Heart right ventricle (tissue), 16 donors: ENCODE results near the gene LRRC10. TPM values are rescaled to one million over a fixed set of nuclear protein-coding genes. Genes with fewer than 3 reads are reported as not detected.
"Not testable (repeated sequence)": the region's sequence is repeated elsewhere in the genome, so short reads cannot be mapped to it uniquely, and the experiment has no call there.

Experiments
- ATAC-seq, 8 donors: fragments of 200-7000 bp; cut with Tn5 transposase; one replicate each; pipeline ENCODE4 v1.9.1; 2020; ENCODE audit warnings: mild to moderate bottlenecking in 8 of 8, moderate library complexity in 8 of 8, moderate number of reproducible peaks in 1 of 8
- DNase-seq, 2 donors: peaks; one replicate each; pipeline ENCODE4 v3.0.0-alpha.2; 2020
- H3K27ac ChIP-seq, 10 donors: fragments of 200-600 bp; sonication (generic) in 2 of 10; one replicate each; pipeline versions ENCODE4 v1.5.0 to v1.8.0; 2020 to 2022; ENCODE audit warnings: mild to moderate bottlenecking in 3 of 10
- H3K27me3 ChIP-seq, 7 donors: fragments of 200-600 bp; one replicate each; pipeline ENCODE4 v1.8.0; 2021 to 2022; ENCODE audit warnings: mild to moderate bottlenecking in 2 of 7
- H3K36me3 ChIP-seq, 9 donors: fragments of 200-600 bp; sonication (generic) in 1 of 9; one replicate each; pipeline versions ENCODE4 v1.5.0 to v1.8.0; 2020 to 2022; ENCODE audit warnings: mild to moderate bottlenecking in 2 of 9
- H3K4me1 ChIP-seq, 9 donors: fragments of 200-600 bp; sonication (generic) in 1 of 9; one replicate each; pipeline versions ENCODE4 v1.5.0 to v1.8.0; 2020 to 2022; ENCODE audit warnings: mild to moderate bottlenecking in 4 of 9
- H3K4me3 ChIP-seq, 10 donors: fragments of 200-600 bp; sonication (generic) in 2 of 10; one replicate each; pipeline versions ENCODE4 v1.5.0 to v1.8.0; 2020 to 2022; ENCODE audit warnings: mild to moderate bottlenecking in 7 of 10, moderate library complexity in 2 of 10
- H3K9me3 ChIP-seq, 11 donors: fragments of 200-600 bp in 10 of 11; sonication (generic) in 2 of 11; one replicate each; pipeline versions ENCODE4 v1.5.0 to v1.8.0; 2013 to 2022; ENCODE audit warnings: mild to moderate bottlenecking in 2 of 11, control low read depth in 1 of 11, moderate library complexity in 1 of 11
- WGBS, 2 donors: extraction: QIAGEN DNeasy Blood & Tissue Kit; methylation state at CpG; one replicate each; pipeline ENCODE4 v1.1.7; 2013; ENCODE audit warnings: inconsistent platforms in 1 of 2; 5-methylcytosine and 5-hydroxymethylcytosine counted together
- intact Hi-C, 10 donors: fragments of 100-400 bp; cut with DNase I; formaldehyde crosslinking; loops; one replicate each; pipeline versions ENCODE4 v1.11.1 to v1.14.2; 2022
- polyA plus RNA-seq, 2 donors: library from polyadenylated mRNA; stranded (reverse); fragments of 200-250 nt; gene quantifications; one replicate each; pipeline ENCODE4 v1.2.3, GENCODE V29; 2013
- total RNA-seq, 10 donors: library from RNA; stranded (reverse); fragmentation: NEBNext Ultra II Directional in 3 of 10; extraction: Animal tissue kit (Norgen Biotek cat#: 25700) in 3 of 10; gene quantifications; one replicate each; pipeline versions ENCODE4 v1.2.1 to v1.2.4, GENCODE V29; 2021 to 2023
- TF ChIP-seq, protein P1 (sequence below), 9 donors: fragments of 200-600 bp; sonication (generic) in 2 of 9; IDR thresholded peaks; one replicate each; pipeline versions ENCODE4 v1.5.0 to v1.8.0; 2021 to 2022; ENCODE audit warnings: antibody characterized with exemption in 9 of 9, mild to moderate bottlenecking in 5 of 9, moderate library complexity in 1 of 9
- donor health status: Arrhythmogenic right ventricular cardiomyopathy.
- donor health status: ischemic (EF 13 %, LVEDD 7.1; RV severe dilation, severe dysfunction).
- donor health status: healthy with polysubstance abuse.
- donor health status: DM: no; HTN: yes; CAD: no.
- donor health status: DM: no; HTN: no; CAD: no.
- donor health status: ischemic (EF 25% LVEDD 6.9; RV normal size, moderate dysfunction).
- donor health status: ischemic (EF 25% LVEDD 5.7; RV mildly dilated, moderate dysfunction).
- donor health status: healthy.
- donor health status: DM: yes; HTN: yes; CAD: no.
- donor health status: Ischemic cardiomyopathy.
- donor health status: ischemic (EF 35%, LVEDD 5.7; RV mildly dilated, moderate dysfunction).
- donor health status: nonischemic (EF 11% LVEDD 7.7; RV severe dilation, severe dysfunction).
- donor health status: DM: yes; HTN: yes; CAD: no.
- donor health status: PGD.
- donor health status: ischemic (EF 29% LVEDD 5.4; RV normal size, mild dysfunction).
- donor health status: nonischemic (EF 23%, LVEDD 6.1; RV moderate dilation, normal function).

Gene LRRC10
- total and polyA plus RNA-seq, 12 donors = 3.4 to 75.7 (median 39.2) TPM

DNA sequence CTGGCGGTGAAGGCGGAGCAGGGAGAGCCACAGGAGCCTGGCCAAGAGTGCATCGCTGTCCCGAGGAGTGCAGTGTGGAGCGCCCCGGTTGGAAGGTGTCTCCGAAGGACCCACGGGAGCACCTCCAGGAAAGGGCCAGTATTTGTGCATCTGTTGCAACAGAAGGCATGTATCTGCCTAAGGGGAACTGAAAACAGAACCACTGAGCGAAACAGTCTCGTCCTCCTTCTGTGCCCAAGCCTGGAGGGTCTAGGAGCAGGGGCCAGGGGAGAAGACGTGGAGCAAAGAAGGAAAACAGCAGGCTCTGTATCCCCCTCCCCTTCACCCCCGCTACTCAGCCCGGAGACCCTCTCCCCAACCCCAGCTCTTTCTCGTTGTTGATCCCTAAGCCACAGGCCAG is 5.3 kb upstream of the LRRC10 start:
- TF ChIP-seq, protein P1, sequence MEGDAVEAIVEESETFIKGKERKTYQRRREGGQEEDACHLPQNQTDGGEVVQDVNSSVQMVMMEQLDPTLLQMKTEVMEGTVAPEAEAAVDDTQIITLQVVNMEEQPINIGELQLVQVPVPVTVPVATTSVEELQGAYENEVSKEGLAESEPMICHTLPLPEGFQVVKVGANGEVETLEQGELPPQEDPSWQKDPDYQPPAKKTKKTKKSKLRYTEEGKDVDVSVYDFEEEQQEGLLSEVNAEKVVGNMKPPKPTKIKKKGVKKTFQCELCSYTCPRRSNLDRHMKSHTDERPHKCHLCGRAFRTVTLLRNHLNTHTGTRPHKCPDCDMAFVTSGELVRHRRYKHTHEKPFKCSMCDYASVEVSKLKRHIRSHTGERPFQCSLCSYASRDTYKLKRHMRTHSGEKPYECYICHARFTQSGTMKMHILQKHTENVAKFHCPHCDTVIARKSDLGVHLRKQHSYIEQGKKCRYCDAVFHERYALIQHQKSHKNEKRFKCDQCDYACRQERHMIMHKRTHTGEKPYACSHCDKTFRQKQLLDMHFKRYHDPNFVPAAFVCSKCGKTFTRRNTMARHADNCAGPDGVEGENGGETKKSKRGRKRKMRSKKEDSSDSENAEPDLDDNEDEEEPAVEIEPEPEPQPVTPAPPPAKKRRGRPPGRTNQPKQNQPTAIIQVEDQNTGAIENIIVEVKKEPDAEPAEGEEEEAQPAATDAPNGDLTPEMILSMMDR (IDR thresholded peaks at IDR 0.05) = no peak
- no peak for DNase-seq
- H3K27me3 ChIP-seq = no peaks in the 10 kb centered on the region
- intact Hi-C loops = no loop called here
- H3K4me1 ChIP-seq = peaks cover 0 to 27% (median 0%) of the 10 kb centered on the region in 9 donors
- ATAC-seq = no peak
- no peak overlapping the region for H3K27ac ChIP-seq
- H3K4me3 ChIP-seq = no peak overlapping the region
- peaks cover 0 to 5% (median 0%) of the 10 kb centered on the region in 11 donors for H3K9me3 ChIP-seq
- 79 to 85% methylated on average over 14 of the region's 14 CpGs for WGBS, 2 donors
- H3K36me3 ChIP-seq = no peaks in the 10 kb centered on the region

DNA sequence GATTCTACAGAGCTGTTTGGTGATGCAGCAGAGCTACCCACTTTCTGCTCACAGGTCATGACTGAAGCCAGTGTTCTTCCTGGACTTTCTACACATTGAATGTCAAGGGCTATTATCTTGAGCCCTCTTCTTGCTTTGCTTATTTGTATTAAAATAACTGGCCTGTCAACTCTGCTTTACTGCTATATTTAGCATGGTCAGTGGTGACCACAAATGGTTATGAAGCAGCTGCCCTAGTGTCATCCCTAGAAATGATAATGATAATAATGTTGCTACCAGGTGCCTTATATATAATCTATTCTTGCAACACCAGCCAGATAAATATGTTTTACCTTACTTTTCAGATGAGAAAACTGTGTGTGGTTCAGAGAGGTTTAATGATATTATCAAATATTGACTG is 2.6 kb upstream of the LRRC10 start:
- H3K9me3 ChIP-seq = peaks cover 0 to 5% (median 0%) of the 10 kb centered on the region in 11 donors
- intact Hi-C loops = no loop called here
- H3K27me3 ChIP-seq = no peaks in the 10 kb centered on the region
- TF ChIP-seq, protein P1 (IDR thresholded peaks at IDR 0.05) = no peak
- H3K4me3 ChIP-seq = peak overlapping the region in 5 of 10 donors; percentile 35 to 56 (median 39)
- peak overlapping the region in 6 of 10 donors; percentile 39 to 78 (median 70) for H3K27ac ChIP-seq
- no peaks in the 10 kb centered on the region for H3K36me3 ChIP-seq
- peak in 3 of 8 donors; percentile 15 to 33 (median 16) for ATAC-seq
- no peak for DNase-seq
- H3K4me1 ChIP-seq = peaks cover 0 to 13% (median 0%) of the 10 kb centered on the region in 9 donors

DNA sequence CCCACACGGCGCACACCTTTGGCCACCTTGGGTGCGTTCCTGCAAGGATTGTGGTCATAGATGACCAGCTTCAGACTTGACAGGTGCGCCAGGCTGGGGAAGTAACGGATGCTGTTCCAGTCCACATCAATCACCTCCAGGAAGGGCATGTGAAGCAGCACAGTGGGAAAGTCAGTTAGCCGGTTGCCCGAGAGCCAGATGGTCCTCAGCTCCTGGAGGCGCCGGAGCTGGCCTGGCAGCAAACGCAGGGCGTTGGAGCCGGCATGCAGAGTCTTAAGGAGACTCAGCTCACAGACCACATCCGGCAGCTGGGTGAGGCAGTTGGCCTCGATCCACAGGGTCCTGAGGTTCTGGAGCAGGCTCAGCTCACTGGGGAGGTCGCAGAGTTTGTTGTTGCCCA is 581 bp downstream of the LRRC10 start:
- Histone ChIP-seq H3K36me3 (no peaks in the 10 kb centered on the region), H3K27ac (peak overlapping the region in 9 of 10 donors; percentile 29 to 79 (median 73)), H3K4me3 (peak overlapping the region in 9 of 10 donors; percentile 27 to 56 (median 45)), H3K27me3 (no peaks in the 10 kb centered on the region), H3K4me1 (peaks cover 0 to 17% (median 5%) of the 10 kb centered on the region in 9 donors), H3K9me3 (peaks cover 0 to 5% (median 0%) of the 10 kb centered on the region in 11 donors)
- intact Hi-C loops = no loop called here
- WGBS, 2 donors = 50 to 66% methylated on average over 15 of the region's 15 CpGs
- TF ChIP-seq, protein P1 (IDR thresholded peaks at IDR 0.05) = no peak
- DNase-seq (no peak), ATAC-seq (peak in 7 of 8 donors; percentile 19 to 64 (median 31))

DNA sequence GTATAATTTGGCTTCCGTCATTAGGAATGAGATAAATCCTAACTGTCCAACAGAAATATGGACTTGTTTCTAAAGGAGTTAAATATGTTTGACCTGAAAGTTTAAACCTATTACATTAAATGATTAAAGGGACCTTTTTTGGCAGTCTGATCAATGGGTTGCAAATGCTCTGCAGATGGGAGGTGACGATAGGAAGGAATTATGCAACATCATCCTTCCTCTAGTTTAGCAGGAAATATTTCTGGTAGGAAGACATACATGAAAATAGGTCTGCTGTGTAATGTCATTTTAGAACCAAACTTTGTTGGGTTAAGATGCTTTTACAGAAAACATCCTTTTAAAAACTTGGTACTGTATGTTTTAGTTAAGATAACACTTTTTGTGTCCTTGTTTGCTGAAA is 2.6 kb downstream of the LRRC10 start:
- Histone ChIP-seq H3K27ac (peak overlapping the region in 7 of 10 donors; percentile 17 to 79 (median 65)), H3K27me3 (no peaks in the 10 kb centered on the region), H3K36me3 (peaks cover 0 to 8% (median 0%) of the 10 kb centered on the region in 9 donors), H3K9me3 (no peaks in the 10 kb centered on the region), H3K4me1 (peaks cover 0 to 22% (median 5%) of the 10 kb centered on the region in 9 donors), H3K4me3 (peak overlapping the region in 9 of 10 donors; percentile 27 to 56 (median 45))
- TF ChIP-seq, protein P1 (IDR thresholded peaks at IDR 0.05) = no peak
- ATAC-seq (no peak), DNase-seq (no peak)
- WGBS, 2 donors = 24 to 30% methylated on average over 2 of the region's 2 CpGs
- intact Hi-C loops = loop anchor here in 1 of 10 donors (5.0 kb wide), 1 partner anchor 34 kb away; no protein-coding TSS in a partner anchor

DNA sequence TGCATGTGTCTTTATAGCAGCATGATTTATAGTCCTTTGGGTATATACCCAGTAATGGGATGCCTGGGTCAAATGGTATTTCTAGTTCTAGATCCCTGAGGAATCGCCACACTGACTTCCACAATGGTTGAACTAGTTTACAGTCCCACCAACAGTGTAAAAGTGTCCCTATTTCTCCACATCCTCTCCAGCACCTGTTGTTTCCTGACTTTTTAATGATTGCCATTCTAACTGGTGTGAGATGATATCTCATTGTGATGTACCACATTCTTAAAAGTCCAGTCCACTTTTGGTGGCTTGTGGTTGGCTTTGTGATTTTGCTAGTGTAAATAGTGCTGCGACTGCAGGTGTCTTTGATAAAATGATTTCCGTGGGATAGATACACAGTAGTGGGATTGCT is 6.4 kb downstream of the LRRC10 start:
- intact Hi-C loops = loop anchor here in 1 of 10 donors (2.0 kb wide), 1 partner anchor 39 kb away; no protein-coding TSS in a partner anchor
- 84 to 87% methylated on average over 2 of the region's 3 CpGs for WGBS, 2 donors
- not testable (repeated sequence) for H3K4me1 ChIP-seq, H3K4me3 ChIP-seq, H3K9me3 ChIP-seq, H3K27ac ChIP-seq, ATAC-seq, H3K27me3 ChIP-seq, DNase-seq
- H3K36me3 ChIP-seq = peaks cover 0 to 47% (median 22%) of the 10 kb centered on the region in 9 donors

DNA sequence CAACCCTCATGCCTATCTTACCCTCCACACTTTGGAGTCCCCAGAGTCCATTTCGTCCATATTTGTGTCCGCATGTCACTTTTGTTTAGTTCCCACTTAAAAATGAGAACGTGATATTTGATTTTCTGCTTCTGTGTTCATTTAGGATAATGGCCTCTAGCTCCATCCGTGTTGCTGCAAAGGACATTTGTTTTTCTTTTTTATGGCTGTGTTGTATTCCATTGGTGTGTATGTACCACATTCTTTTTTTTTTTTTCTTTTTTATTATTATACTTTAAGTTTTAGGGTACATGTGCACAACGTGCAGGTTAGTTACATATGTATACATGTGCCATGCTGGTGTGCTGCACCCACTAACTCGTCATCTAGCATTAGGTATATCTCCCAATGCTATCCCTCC is 7.2 kb downstream of the LRRC10 start:
- H3K9me3 ChIP-seq, H3K4me3 ChIP-seq, intact Hi-C loops, H3K27ac ChIP-seq, ATAC-seq, H3K4me1 ChIP-seq, DNase-seq, H3K27me3 ChIP-seq: not testable (repeated sequence)
- H3K36me3 ChIP-seq = peaks cover 0 to 54% (median 28%) of the 10 kb centered on the region in 9 donors
- WGBS, 2 donors = 97 to 99% methylated on average over 4 to 5 of the region's 6 CpGs
